Measurements from ENCODE around the gene GPR84. TPM values are rescaled to one million over a fixed set of nuclear protein-coding genes. Genes with fewer than 3 reads are reported as not detected.
A peak's percentile ranks its signal among the peaks of the same experiment; 100 is the strongest.

Gene GPR84
- total RNA-seq, 1 donor = not detected

- peak overlapping the region; percentile 52 for H3K4me3 ChIP-seq (ENCODE audit: low read depth, low read length)
- DNase-seq (ENCODE audit: low read depth) = no peak
- TF ChIP-seq, protein P1, sequence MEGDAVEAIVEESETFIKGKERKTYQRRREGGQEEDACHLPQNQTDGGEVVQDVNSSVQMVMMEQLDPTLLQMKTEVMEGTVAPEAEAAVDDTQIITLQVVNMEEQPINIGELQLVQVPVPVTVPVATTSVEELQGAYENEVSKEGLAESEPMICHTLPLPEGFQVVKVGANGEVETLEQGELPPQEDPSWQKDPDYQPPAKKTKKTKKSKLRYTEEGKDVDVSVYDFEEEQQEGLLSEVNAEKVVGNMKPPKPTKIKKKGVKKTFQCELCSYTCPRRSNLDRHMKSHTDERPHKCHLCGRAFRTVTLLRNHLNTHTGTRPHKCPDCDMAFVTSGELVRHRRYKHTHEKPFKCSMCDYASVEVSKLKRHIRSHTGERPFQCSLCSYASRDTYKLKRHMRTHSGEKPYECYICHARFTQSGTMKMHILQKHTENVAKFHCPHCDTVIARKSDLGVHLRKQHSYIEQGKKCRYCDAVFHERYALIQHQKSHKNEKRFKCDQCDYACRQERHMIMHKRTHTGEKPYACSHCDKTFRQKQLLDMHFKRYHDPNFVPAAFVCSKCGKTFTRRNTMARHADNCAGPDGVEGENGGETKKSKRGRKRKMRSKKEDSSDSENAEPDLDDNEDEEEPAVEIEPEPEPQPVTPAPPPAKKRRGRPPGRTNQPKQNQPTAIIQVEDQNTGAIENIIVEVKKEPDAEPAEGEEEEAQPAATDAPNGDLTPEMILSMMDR (IDR thresholded peaks at IDR 0.05; ENCODE audit: insufficient read depth, low read depth, low read length) = no peak
Measured at GRCh38 chr12:54369597-54370131, 5.4 kb upstream of the GPR84 start.

- TF ChIP-seq, protein P1 (IDR thresholded peaks at IDR 0.05; ENCODE audit: insufficient read depth, low read depth, low read length) = peak; percentile 94
- H3K4me3 ChIP-seq (ENCODE audit: low read depth, low read length) = peak overlapping the region; percentile 28
- DNase-seq (ENCODE audit: low read depth) = peak; percentile 87
Measured at GRCh38 chr12:54368709-54369596, 4.7 kb upstream of the GPR84 start.

DNA sequence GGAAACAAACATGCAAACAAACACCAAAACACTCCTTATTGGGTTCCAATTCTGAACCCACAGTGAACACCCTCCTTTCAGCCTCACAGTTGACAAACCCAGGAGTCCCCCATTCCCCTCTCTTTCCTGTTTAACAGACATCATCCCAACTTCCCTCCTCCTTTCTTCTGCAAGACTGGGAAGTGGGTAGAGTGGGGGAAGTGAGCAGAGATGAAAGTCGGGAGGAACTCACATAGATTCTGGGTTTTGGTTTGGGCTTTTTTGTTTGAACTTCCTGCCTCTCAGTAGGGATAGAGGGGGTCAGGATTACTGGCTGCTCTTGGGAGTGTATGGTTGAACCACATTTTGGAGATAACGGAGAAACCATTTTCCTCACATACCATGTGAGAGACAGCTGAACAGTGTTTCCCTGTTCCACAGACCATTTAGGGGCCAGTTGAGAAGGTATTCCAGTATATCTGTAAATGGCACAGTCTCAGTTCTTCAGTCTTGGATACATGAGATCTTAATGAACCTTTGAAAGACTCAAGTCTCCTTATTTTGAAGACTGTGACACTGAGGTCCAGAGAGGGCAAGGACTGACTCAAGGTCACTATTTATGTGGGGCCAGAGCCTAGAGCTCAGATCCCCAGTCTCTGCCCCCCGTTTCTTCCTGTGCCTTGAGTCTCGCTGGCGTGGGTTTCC is 3.9 kb upstream of the GPR84 start:
- TF ChIP-seq, protein P1 (IDR thresholded peaks at IDR 0.05; ENCODE audit: insufficient read depth, low read depth, low read length) = no peak
- H3K4me3 ChIP-seq (ENCODE audit: low read depth, low read length) = no peak overlapping the region
- DNase-seq (ENCODE audit: low read depth) = no peak

- no peak overlapping the region for H3K4me3 ChIP-seq (ENCODE audit: low read depth, low read length)
- no peak for DNase-seq (ENCODE audit: low read depth)
- TF ChIP-seq, protein P1 (IDR thresholded peaks at IDR 0.05; ENCODE audit: insufficient read depth, low read depth, low read length) = no peak
Measured at GRCh38 chr12:54363618-54364017, 668 bp downstream of the GPR84 start.

GRCh38 chr12:54363047-54363446 is 1.2 kb downstream of the GPR84 start:
- DNase-seq (ENCODE audit: low read depth) = no peak
- TF ChIP-seq, protein P1 (IDR thresholded peaks at IDR 0.05; ENCODE audit: insufficient read depth, low read depth, low read length) = no peak
- no peak overlapping the region for H3K4me3 ChIP-seq (ENCODE audit: low read depth, low read length)

GRCh38 chr12:54360717-54361456 is 3.4 kb downstream of the GPR84 start:
- no peak overlapping the region for H3K4me3 ChIP-seq (ENCODE audit: low read depth, low read length)
- peak; percentile 82 for DNase-seq (ENCODE audit: low read depth)
- TF ChIP-seq, protein P1 (IDR thresholded peaks at IDR 0.05; ENCODE audit: insufficient read depth, low read depth, low read length) = peak; percentile 88
